HG03060 (cell line): Measurements from ENCODE around the gene CHI3L2.

Source experiments
- ATAC-seq: cut with Tn5 transposase; IDR thresholded peaks from one replicate; pipeline ENCODE4 v1.9.1; 2021; ENCODE audit warnings: low read depth, moderate number of reproducible peaks; ENCODE audit not compliant: unreplicated experiment

The CHI3L2 gene

DNA sequence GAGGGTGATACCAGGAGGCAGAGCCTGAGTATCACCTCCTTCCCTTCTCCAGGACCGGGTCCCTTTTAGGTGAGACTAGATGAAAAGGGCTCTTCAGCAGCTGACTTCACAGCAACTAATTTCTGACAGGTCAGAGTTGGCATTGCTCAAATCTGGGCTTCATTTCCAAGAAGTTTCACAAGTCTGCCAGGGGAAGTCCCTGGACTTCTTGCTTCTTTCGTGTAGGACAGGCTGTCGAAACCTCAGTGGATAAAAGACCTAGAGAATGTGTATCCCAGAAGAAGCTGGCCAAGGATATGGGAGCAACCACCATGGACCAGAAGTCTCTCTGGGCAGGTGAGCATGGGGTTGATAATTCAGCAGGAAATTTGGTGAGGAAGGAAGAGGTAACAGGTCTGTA, at the start of gene CHI3L2:
CHI3L2 (plus strand) TSS at position 280 of the 400 bp plus-strand sequence; CDS start at position 297, 17 bp downstream.
- no peak for ATAC-seq

DNA sequence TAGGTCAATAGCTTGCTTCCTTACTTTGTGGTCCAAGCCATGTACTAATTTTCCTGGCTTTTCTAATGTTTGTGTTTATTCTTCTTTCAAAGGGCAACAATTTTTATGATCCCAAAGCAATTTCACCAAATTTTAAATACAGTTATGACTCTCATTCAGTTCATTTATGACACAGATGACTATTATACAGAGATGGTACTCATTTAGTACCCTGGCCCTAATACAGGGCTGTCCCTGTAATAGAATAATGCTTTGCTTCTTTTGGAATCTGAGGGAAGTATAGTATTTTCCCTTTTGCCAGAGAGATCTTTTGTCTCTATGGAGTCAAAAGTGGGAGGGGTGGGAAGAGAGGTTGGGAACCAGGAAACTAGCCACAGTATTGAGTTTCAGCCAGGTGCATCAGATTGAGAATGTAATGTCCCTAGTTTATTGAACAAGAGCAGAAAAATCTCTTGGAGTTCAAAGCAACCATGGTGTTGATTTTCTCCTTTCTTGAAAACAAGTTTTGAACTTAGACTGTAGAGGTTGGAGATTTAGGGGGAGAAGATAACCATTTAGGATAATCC, 47.5 kb upstream of the CHI3L2 start:
- no peak for ATAC-seq

GRCh38 chr1:111182052-111182451, 45.5 kb upstream of the CHI3L2 start:
- ATAC-seq = no peak

GRCh38 chr1:111183308-111184069, 44.0 kb upstream of the CHI3L2 start:
- no peak for ATAC-seq

DNA sequence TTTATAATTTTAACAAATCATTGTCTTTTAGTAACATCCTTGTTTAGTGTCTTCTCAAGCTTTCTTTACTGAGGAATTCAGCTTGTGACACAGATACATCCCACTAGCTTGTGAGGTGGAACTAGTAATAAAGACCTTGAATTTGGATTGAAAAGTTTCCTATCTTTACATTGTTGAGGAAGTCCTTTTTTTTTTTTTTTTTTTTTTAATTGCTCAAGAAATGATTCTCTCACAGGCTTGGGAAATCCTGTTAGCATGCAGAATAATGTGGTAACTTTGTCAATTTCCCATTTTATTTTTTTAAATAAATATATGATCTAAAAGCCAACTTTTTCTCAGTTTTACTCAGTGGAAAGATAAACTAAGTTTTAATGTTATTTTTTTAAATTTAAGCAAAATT, 42.9 kb upstream of the CHI3L2 start:
- no peak for ATAC-seq

DNA sequence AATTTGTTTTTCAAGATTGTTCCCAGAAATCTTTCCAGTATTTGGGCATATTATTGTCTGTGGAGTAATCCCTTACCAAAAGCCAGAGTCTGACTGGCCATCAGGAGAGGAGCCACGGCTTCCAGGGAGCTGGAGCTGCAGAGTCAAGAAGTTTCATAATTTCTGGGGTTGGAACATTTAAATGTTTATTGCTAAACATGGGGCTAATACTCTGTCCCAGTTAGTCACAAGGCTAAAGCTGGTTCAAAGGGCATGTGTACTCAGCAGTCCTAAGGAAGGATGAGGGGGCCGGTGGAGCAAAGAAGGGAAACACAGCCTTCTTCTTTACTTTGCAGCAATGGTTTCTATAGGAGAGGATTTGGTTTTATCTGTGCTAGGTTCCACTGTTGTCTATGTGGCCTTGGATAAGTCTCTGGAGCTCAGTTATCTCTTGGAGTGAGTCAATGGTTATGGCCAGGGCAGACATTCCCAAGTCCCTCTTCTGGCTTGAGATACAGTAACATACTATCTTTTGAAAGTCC, 36.5 kb upstream of the CHI3L2 start:
- no peak for ATAC-seq

- ATAC-seq = no peak
These were observed 36.0 kb upstream of the CHI3L2 start for GRCh38 chr1:111191496-111191895.

GRCh38 chr1:111192074-111192473, 35.4 kb upstream of the CHI3L2 start:
- no peak for ATAC-seq

DNA sequence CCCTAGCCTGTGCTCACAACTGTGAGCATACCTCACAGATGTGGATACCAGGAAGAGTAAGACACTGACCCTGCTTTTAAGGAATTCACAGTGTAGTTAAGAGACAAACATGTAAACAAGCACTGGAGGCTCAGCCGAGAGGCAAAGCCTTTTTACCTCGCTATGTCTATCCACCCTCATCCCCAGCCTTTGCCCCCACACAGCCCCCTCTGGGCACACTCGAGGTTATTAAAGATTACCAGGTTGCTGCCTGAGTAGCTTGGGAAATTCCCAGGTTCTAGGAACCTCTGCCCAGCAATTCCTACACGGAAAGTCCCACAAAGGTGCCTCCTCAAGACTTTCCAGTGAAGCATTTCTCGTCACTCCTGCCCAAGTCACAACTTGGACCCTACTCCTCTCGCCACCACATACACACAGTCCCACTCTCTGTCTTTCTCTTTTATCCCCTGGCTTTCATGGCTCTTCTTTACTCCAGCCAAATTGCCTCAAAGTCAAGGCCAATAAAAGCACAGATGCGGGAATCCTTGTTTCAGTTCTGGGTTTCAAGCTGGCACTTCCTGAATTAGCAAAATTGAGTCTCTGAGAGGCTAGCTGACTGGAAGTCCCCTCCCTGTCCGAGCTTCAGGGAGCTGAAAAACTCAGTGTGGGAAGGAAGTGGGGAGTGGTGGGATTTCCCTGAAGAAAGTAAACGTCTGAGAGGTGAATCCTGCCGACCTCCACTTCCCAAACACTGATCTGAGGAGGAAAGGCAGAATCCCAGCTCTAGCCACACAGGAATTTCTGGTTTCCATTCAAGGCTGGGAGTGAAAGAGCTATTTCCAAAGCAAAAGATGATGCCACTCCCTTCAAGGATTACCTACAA, 34.6 kb upstream of the CHI3L2 start:
- ATAC-seq = no peak

- no peak for ATAC-seq
These were observed 33.6 kb upstream of the CHI3L2 start for GRCh38 chr1:111193712-111194480.

- no peak for ATAC-seq
These were observed 32.4 kb upstream of the CHI3L2 start for GRCh38 chr1:111195002-111195684.

GRCh38 chr1:111196213-111196612, 31.3 kb upstream of the CHI3L2 start:
- ATAC-seq = no peak

DNA sequence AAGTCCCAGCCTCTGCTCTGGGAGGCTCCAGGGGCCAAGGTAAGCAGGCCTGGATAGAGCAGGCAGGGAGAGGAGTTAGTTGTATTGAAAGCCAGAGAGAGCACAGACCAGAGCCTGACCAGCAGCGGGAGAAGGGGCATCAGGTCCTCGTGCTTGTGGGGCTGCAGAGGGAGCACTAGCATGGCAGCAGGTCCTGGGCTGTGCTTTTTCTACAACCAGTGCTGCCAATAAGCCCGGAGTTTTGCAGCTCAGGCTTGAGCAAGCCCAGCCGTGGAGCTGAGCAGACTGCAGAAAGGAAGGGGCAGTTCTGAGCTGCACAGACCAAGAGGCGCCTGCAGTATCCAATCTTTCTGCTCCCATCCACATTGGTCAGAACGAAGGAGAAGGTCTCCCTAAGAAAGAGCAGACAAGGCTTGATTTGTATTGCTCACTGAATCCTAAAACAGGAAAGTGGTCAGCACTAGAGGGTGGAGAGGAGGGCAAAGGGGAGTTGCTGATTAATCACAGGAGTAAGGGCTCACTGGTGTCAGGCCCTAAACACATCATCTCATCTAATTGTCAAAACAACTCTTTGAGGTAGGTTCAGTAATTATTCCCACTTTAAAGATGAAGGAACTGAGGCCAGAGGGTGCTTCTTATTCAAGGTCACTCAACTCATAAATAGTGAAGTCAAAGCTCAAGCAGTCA, 29.8 kb upstream of the CHI3L2 start:
- no peak for ATAC-seq

- ATAC-seq = no peak
These were observed 28.7 kb upstream of the CHI3L2 start for GRCh38 chr1:111198836-111199235.

DNA sequence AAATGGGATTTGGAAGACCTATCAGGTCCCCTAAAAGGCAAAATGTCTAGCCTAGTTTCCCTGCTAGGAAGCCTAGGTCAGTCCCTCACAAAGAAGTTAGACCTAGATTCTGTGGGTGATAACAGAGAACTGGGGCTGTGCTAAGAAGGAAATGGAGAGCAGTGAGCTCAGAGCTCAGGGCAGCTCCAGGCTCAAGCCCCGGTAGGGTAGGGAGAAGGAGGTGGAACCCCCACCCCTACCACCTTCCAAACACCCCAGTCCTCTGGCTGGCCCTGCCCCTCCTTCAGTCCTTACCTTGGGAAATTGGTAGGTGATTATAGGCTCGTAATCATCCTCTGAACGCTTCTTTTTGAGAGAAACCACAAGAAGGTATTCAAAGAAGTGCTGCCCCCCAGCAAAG, 28.2 kb upstream of the CHI3L2 start:
- ATAC-seq = no peak

GRCh38 chr1:111199881-111200801, 27.4 kb upstream of the CHI3L2 start, which contains the start of gene DENND2D:
Gene DENND2D (minus strand): TSS chr1:111200646. CDS start chr1:111200459, 187 bp downstream.
- no peak for ATAC-seq

- no peak for ATAC-seq
These were observed 26.7 kb upstream of the CHI3L2 start for GRCh38 chr1:111200802-111201161.
